ENCODE measurements around the gene MTUS2. TPM values are rescaled to one million over a fixed set of nuclear protein-coding genes. Genes with fewer than 3 reads are reported as not detected.

MTUS2 gene
- total and polyA plus RNA-seq, 2 experiments from 2014 or later = 0.27 to 0.38 TPM

DNA sequence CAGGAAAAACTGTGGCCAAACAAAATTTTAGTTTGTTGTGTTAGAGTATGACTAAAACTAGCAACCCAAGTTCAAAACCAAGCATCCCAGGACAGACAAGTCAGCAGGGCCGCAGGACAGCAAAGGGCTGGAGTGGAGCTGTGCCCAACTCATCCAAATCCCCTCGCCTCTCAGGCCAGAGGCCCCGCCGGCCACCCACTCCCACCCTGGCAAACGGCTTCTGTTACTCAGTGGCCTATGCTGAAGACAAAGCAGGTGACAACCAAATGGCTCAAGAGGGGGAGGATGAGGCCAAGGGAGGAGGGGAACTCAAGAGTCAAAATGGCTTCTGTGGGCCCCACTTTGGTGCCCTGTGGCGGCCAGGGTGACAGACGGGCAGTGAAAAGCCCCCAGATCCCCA is 705.6 kb downstream of the MTUS2 start:
- Histone ChIP-seq H3K27ac (ENCODE audit: low read depth) (no peak overlapping the region), H3K9me2 (ENCODE audit: insufficient read depth) (no peaks in the 10 kb centered on the region), H3K36me3 (ENCODE audit: insufficient read depth) (peaks cover 41% of the 10 kb centered on the region), H3K27me3 (ENCODE audit: insufficient read depth) (no peaks in the 10 kb centered on the region), H4K20me1 (replicated peaks; ENCODE audit: insufficient read depth) (peaks cover 14% of the 10 kb centered on the region), H2AFZ (no peak overlapping the region), H3K79me2 (replicated peaks; ENCODE audit: insufficient read depth) (peaks cover 26% of the 10 kb centered on the region), H3F3A (replicated peaks; ENCODE audit: low read depth) (no peaks in the 10 kb centered on the region), H3K4me3 (no peak overlapping the region), H3K4me1 (ENCODE audit: insufficient read depth) (no peaks in the 10 kb centered on the region), H3K4me2 (no peak overlapping the region)
- no peak for ATAC-seq
- Mint-ChIP-seq H3K27me3 (ENCODE audit: insufficient read depth, low read depth, poor library complexity) (peaks cover 10% of the 10 kb centered on the region), H3K4me3 (no peak overlapping the region), H3K9me3 (no peaks in the 10 kb centered on the region), H3K4me1 (0 out of 3 replicates have a peak, but pooled peaks cover 6% of the 10 kb centered on the region), H3K27ac (no peak overlapping the region), H3K36me3 (ENCODE audit: low read depth) (peaks cover 89% of the 10 kb centered on the region)
- TF ChIP-seq EZH2phosphoT487 (IDR thresholded peaks at IDR 0.05; ENCODE audit: unreplicated experiment) (no peak), ZNF114 (CRISPR knock-in tag; IDR thresholded peaks at IDR 0.05) (no peak), JUNB (IDR thresholded peaks at IDR 0.05; ENCODE audit: unreplicated experiment) (no peak), EZH2 (IDR thresholded peaks at IDR 0.05; ENCODE audit: low read depth, unreplicated experiment) (no peak), ZNF331 (CRISPR knock-in tag; IDR thresholded peaks at IDR 0.05; ENCODE audit: low read depth) (no peak), STAT1 (IDR thresholded peaks at IDR 0.05; ENCODE audit: unreplicated experiment) (no peak), CREB1 (CRISPR knock-in tag; IDR thresholded peaks at IDR 0.05; ENCODE audit: low read depth) (no peak)
- TF ChIP-seq, protein P1, sequence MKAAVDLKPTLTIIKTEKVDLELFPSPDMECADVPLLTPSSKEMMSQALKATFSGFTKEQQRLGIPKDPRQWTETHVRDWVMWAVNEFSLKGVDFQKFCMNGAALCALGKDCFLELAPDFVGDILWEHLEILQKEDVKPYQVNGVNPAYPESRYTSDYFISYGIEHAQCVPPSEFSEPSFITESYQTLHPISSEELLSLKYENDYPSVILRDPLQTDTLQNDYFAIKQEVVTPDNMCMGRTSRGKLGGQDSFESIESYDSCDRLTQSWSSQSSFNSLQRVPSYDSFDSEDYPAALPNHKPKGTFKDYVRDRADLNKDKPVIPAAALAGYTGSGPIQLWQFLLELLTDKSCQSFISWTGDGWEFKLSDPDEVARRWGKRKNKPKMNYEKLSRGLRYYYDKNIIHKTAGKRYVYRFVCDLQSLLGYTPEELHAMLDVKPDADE (IDR thresholded peaks at IDR 0.05) = no peak
- TF ChIP-seq, protein P2, sequence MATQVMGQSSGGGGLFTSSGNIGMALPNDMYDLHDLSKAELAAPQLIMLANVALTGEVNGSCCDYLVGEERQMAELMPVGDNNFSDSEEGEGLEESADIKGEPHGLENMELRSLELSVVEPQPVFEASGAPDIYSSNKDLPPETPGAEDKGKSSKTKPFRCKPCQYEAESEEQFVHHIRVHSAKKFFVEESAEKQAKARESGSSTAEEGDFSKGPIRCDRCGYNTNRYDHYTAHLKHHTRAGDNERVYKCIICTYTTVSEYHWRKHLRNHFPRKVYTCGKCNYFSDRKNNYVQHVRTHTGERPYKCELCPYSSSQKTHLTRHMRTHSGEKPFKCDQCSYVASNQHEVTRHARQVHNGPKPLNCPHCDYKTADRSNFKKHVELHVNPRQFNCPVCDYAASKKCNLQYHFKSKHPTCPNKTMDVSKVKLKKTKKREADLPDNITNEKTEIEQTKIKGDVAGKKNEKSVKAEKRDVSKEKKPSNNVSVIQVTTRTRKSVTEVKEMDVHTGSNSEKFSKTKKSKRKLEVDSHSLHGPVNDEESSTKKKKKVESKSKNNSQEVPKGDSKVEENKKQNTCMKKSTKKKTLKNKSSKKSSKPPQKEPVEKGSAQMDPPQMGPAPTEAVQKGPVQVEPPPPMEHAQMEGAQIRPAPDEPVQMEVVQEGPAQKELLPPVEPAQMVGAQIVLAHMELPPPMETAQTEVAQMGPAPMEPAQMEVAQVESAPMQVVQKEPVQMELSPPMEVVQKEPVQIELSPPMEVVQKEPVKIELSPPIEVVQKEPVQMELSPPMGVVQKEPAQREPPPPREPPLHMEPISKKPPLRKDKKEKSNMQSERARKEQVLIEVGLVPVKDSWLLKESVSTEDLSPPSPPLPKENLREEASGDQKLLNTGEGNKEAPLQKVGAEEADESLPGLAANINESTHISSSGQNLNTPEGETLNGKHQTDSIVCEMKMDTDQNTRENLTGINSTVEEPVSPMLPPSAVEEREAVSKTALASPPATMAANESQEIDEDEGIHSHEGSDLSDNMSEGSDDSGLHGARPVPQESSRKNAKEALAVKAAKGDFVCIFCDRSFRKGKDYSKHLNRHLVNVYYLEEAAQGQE (IDR thresholded peaks at IDR 0.05; ENCODE audit: unreplicated experiment) = no peak
- TF ChIP-seq, protein P3, sequence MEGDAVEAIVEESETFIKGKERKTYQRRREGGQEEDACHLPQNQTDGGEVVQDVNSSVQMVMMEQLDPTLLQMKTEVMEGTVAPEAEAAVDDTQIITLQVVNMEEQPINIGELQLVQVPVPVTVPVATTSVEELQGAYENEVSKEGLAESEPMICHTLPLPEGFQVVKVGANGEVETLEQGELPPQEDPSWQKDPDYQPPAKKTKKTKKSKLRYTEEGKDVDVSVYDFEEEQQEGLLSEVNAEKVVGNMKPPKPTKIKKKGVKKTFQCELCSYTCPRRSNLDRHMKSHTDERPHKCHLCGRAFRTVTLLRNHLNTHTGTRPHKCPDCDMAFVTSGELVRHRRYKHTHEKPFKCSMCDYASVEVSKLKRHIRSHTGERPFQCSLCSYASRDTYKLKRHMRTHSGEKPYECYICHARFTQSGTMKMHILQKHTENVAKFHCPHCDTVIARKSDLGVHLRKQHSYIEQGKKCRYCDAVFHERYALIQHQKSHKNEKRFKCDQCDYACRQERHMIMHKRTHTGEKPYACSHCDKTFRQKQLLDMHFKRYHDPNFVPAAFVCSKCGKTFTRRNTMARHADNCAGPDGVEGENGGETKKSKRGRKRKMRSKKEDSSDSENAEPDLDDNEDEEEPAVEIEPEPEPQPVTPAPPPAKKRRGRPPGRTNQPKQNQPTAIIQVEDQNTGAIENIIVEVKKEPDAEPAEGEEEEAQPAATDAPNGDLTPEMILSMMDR (conservative IDR thresholded peaks at IDR 0.05; ENCODE audit: low read depth in 2 of 2) = no peak
- TF ChIP-seq, protein P4, sequence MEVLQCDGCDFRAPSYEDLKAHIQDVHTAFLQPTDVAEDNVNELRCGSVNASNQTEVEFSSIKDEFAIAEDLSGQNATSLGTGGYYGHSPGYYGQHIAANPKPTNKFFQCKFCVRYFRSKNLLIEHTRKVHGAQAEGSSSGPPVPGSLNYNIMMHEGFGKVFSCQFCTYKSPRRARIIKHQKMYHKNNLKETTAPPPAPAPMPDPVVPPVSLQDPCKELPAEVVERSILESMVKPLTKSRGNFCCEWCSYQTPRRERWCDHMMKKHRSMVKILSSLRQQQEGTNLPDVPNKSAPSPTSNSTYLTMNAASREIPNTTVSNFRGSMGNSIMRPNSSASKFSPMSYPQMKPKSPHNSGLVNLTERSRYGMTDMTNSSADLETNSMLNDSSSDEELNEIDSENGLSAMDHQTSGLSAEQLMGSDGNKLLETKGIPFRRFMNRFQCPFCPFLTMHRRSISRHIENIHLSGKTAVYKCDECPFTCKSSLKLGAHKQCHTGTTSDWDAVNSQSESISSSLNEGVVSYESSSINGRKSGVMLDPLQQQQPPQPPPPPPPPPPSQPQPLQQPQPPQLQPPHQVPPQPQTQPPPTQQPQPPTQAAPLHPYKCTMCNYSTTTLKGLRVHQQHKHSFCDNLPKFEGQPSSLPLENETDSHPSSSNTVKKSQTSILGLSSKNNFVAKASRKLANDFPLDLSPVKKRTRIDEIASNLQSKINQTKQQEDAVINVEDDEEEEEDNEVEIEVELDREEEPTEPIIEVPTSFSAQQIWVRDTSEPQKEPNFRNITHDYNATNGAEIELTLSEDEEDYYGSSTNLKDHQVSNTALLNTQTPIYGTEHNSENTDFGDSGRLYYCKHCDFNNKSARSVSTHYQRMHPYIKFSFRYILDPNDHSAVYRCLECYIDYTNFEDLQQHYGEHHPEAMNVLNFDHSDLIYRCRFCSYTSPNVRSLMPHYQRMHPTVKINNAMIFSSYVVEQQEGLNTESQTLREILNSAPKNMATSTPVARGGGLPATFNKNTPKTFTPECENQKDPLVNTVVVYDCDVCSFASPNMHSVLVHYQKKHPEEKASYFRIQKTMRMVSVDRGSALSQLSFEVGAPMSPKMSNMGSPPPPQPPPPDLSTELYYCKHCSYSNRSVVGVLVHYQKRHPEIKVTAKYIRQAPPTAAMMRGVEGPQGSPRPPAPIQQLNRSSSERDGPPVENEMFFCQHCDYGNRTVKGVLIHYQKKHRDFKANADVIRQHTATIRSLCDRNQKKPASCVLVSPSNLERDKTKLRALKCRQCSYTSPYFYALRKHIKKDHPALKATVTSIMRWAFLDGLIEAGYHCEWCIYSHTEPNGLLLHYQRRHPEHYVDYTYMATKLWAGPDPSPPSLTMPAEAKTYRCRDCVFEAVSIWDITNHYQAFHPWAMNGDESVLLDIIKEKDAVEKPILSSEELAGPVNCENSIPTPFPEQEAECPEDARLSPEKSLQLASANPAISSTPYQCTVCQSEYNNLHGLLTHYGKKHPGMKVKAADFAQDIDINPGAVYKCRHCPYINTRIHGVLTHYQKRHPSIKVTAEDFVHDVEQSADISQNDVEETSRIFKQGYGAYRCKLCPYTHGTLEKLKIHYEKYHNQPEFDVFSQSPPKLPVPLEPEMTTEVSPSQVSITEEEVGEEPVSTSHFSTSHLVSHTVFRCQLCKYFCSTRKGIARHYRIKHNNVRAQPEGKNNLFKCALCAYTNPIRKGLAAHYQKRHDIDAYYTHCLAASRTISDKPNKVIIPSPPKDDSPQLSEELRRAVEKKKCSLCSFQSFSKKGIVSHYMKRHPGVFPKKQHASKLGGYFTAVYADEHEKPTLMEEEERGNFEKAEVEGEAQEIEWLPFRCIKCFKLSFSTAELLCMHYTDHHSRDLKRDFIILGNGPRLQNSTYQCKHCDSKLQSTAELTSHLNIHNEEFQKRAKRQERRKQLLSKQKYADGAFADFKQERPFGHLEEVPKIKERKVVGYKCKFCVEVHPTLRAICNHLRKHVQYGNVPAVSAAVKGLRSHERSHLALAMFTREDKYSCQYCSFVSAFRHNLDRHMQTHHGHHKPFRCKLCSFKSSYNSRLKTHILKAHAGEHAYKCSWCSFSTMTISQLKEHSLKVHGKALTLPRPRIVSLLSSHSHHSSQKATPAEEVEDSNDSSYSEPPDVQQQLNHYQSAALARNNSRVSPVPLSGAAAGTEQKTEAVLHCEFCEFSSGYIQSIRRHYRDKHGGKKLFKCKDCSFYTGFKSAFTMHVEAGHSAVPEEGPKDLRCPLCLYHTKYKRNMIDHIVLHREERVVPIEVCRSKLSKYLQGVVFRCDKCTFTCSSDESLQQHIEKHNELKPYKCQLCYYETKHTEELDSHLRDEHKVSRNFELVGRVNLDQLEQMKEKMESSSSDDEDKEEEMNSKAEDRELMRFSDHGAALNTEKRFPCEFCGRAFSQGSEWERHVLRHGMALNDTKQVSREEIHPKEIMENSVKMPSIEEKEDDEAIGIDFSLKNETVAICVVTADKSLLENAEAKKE (CRISPR knock-in tag; IDR thresholded peaks at IDR 0.05) = no peak
- no peak for DNase-seq (ENCODE audit: low spot score)
